ENCODE results near the gene WT1.

Gene WT1

GRCh38 chr11:32366666-32367065, 68.7 kb downstream of the WT1 start:
- TF ChIP-seq MAX (IDR thresholded peaks at IDR 0.05; ENCODE audit: low read depth, low read length) (no peak), CTCF (IDR thresholded peaks at IDR 0.05; ENCODE audit: low read depth, low read length) (no peak), MYC (IDR thresholded peaks at IDR 0.05; ENCODE audit: low read depth, low read length) (no peak), POLR2A (IDR thresholded peaks at IDR 0.05; ENCODE audit: extremely low read depth, insufficient read length) (no peak)
- no peak for DNase-seq (ENCODE audit: low read depth)
- H3K4me3 ChIP-seq (ENCODE audit: low read depth, low read length): no peak overlapping the region

GRCh38 chr11:32365192-32365591, 70.1 kb downstream of the WT1 start:
- DNase-seq (ENCODE audit: low read depth): no peak
- no peak overlapping the region for H3K4me3 ChIP-seq (ENCODE audit: low read depth, low read length)
- TF ChIP-seq CTCF (IDR thresholded peaks at IDR 0.05; ENCODE audit: low read depth, low read length): no peak
- no peak for TF ChIP-seq MAX (IDR thresholded peaks at IDR 0.05; ENCODE audit: low read depth, low read length)
- no peak for TF ChIP-seq POLR2A (IDR thresholded peaks at IDR 0.05; ENCODE audit: extremely low read depth, insufficient read length)
- TF ChIP-seq MYC (IDR thresholded peaks at IDR 0.05; ENCODE audit: low read depth, low read length): no peak

GRCh38 chr11:32358729-32359128, 76.6 kb downstream of the WT1 start:
- no peak for TF ChIP-seq POLR2A (IDR thresholded peaks at IDR 0.05; ENCODE audit: extremely low read depth, insufficient read length)
- TF ChIP-seq CTCF (IDR thresholded peaks at IDR 0.05; ENCODE audit: low read depth, low read length): no peak
- no peak for TF ChIP-seq MYC (IDR thresholded peaks at IDR 0.05; ENCODE audit: low read depth, low read length)
- TF ChIP-seq MAX (IDR thresholded peaks at IDR 0.05; ENCODE audit: low read depth, low read length): no peak
- H3K4me3 ChIP-seq (ENCODE audit: low read depth, low read length): no peak overlapping the region
- DNase-seq (ENCODE audit: low read depth): no peak

GRCh38 chr11:32353884-32354283, 81.5 kb downstream of the WT1 start:
- no peak for DNase-seq (ENCODE audit: low read depth)
- TF ChIP-seq MYC (IDR thresholded peaks at IDR 0.05; ENCODE audit: low read depth, low read length) (no peak), MAX (IDR thresholded peaks at IDR 0.05; ENCODE audit: low read depth, low read length) (no peak), CTCF (IDR thresholded peaks at IDR 0.05; ENCODE audit: low read depth, low read length) (no peak), POLR2A (IDR thresholded peaks at IDR 0.05; ENCODE audit: extremely low read depth, insufficient read length) (no peak)

GRCh38 chr11:32348502-32348901, 86.8 kb downstream of the WT1 start:
- no peak overlapping the region for H3K4me3 ChIP-seq (ENCODE audit: low read depth, low read length)
- TF ChIP-seq MYC (IDR thresholded peaks at IDR 0.05; ENCODE audit: low read depth, low read length) (no peak), CTCF (IDR thresholded peaks at IDR 0.05; ENCODE audit: low read depth, low read length) (no peak), MAX (IDR thresholded peaks at IDR 0.05; ENCODE audit: low read depth, low read length) (no peak), POLR2A (IDR thresholded peaks at IDR 0.05; ENCODE audit: extremely low read depth, insufficient read length) (no peak)
- no peak for DNase-seq (ENCODE audit: low read depth)

More at GRCh38 chr11:32353884-32354283, 81.5 kb downstream of the WT1 start:
- H3K4me3 ChIP-seq (ENCODE audit: low read depth, low read length): no peak overlapping the region

- DNase-seq (ENCODE audit: low read depth): no peak
- TF ChIP-seq MYC (IDR thresholded peaks at IDR 0.05; ENCODE audit: low read depth, low read length) (no peak), MAX (IDR thresholded peaks at IDR 0.05; ENCODE audit: low read depth, low read length) (no peak), CTCF (IDR thresholded peaks at IDR 0.05; ENCODE audit: low read depth, low read length) (no peak), POLR2A (IDR thresholded peaks at IDR 0.05; ENCODE audit: extremely low read depth, insufficient read length) (no peak)
- H3K4me3 ChIP-seq (ENCODE audit: low read depth, low read length): no peak overlapping the region
These were observed 90.4 kb downstream of the WT1 start for GRCh38 chr11:32344946-32345345.

Measured in NB4 (cell line).